NCI-H460 (cell line): ENCODE measurements around the gene CABLES2. TPM values are rescaled to one million over a fixed set of nuclear protein-coding genes. Genes with fewer than 3 reads are reported as not detected.

Experiments used
- DNase-seq: peaks from one replicate; pipeline ENCODE4 v3.0.0-alpha.2; 2016; ENCODE audit warnings: low read depth; ENCODE audit errors: extremely low read depth
- total RNA-seq: library from RNA; depleted of rRNA; stranded (reverse); fragments of >200 nt; shearing (Covaris generic); gene quantifications from 2 replicates; pipeline ENCODE4 v1.2.3, GENCODE V29; 2014

The CABLES2 gene
- total RNA-seq, 1 experiment from 2014 or later, result 2.1 TPM

DNA sequence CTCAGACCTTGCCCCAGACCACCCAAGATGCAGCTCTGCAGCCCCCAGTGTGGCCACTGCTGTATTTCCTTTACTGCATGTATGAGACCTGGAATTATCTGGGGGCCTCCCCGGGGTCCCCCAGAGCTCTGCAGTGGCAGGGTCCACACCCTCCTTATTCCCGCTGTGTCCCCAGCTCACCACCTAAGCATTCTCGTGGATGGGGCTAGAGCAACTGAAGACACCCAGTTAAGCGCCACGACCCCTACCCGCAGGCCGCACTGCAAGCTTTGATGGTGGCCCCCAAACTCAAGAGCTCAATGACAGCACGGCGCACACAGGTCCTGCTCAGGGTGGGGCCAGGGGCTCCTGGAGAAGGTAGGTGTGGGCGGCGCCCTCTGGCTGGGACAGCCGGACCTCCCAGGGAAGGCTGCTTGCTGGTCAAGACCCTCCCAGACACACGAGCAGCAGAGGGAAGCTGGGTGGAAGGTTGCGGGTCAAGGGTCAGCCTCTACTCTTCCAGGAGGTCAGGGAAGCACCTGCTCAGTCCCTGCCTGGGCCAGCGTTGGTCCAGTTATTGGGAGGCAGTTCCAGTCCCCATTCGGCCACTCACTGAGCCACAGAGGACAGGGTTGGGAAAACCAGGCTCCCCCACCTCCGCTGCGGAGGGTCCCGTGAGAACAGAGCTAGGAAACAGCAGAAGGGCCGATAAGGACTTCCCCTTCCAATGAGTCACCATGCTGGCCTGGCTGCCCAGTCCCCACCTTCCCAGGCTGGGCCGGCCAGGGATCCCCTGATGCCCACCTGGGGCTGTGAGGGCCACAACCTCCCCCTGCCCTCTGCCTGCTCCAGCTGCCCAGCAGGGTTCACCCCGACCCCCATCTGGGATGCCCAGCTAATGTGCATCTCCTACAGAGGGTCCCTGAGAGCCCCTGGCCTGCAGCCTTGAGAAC lies 42.9 kb downstream of the CABLES2 start:
- DNase-seq, result no peak

DNA sequence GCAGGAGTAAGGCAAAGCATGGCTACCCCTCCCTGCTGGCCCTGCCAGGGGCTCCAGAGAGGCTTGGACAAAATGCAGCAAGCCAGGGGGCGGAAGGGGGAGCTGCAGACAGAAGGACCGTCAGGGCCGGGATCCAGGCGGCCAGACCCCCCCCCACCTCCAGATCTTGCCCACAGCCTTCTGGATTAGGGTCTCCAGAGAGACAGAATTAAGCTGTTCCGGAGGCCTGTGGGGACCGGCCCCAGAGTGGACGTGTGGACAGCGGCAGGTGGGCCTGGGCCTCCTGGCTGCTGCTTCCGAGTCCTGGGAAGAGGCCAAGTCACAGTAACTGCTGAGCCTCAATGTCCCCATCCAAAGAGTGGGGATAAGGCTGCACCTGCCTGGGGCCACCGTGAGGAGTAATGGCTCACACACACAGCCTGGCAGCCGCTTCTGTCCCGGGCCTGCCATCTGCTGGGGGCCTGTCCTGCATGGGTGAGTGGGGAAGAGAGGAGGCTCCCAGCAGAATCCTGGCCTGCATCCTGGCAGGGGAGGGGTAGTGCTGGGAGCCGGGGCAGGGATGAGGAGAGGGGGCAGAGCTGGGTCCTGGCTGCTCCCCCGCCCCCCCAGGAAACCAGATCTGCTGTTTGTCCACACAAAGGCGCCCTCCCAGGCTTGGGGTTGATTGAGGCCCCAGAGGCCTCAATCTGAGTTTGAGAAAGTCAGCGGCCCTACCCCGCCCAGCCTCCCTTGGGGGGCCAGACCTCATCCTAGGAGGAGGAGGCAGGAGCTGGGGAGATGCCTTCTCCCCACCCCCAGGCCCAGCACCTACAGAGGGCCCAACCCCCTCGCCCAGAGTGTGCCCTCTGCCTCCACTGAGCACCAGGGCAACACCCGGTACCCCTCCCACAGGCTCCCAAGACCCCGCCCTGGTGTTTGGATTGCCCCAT lies 43.8 kb downstream of the CABLES2 start:
- DNase-seq, result no peak

DNA sequence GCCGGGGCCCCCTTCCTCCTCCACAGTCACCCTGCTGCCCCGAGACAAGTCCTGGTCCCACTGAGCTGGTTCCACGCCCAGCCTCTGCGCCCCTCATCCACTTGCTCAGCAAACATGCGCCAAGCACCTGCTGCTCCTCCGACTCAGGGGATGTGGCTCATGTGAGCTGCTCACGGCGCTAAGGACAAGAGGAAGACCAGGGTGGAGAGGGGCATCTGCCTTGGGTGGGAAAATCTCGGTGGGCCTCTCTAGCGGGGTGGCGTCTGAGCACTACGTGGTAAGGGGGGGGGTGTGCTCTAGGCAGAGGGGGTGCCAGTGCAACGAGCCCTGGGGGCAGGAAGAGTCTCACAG lies 44.5 kb downstream of the CABLES2 start:
- no peak for DNase-seq

DNA sequence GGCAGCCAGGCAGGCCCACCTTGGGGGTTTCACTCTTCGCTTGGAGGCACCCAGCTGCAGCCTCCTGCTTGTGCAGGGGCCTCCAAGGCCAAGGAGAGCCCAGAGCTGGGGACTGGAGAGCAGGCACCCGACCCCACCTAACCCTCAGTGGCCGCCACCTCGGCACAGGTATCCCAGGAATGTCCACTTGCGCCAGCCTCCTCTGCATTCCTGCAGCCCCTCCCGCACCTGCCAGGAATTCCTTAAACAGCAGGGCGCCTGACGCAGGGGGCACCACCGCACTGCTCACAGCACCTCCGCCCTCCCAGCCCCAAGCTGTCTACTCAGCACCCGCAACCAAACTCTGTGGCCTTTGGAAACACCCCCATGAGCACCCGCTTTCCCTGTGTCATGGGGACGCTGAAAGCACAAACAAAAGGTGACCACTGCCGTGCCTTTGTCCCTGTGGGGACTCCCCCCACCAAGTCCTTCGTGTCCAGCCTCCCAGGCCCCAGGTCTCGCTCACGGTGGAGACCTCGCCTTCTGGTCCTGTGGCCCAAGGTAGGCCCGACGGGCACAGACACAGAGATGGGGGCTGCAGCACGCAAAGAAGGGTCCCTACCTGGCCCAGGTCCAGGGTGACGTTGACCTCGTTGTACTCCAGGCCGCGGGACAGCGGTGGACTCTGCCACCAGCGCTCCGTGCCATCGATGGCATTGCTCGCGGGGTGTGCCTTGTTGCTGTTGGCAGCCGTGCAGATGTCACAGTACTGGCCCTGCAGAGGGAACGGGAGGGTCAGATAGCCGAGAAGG lies 45.1 kb downstream of the CABLES2 start:
- no peak for DNase-seq

DNA sequence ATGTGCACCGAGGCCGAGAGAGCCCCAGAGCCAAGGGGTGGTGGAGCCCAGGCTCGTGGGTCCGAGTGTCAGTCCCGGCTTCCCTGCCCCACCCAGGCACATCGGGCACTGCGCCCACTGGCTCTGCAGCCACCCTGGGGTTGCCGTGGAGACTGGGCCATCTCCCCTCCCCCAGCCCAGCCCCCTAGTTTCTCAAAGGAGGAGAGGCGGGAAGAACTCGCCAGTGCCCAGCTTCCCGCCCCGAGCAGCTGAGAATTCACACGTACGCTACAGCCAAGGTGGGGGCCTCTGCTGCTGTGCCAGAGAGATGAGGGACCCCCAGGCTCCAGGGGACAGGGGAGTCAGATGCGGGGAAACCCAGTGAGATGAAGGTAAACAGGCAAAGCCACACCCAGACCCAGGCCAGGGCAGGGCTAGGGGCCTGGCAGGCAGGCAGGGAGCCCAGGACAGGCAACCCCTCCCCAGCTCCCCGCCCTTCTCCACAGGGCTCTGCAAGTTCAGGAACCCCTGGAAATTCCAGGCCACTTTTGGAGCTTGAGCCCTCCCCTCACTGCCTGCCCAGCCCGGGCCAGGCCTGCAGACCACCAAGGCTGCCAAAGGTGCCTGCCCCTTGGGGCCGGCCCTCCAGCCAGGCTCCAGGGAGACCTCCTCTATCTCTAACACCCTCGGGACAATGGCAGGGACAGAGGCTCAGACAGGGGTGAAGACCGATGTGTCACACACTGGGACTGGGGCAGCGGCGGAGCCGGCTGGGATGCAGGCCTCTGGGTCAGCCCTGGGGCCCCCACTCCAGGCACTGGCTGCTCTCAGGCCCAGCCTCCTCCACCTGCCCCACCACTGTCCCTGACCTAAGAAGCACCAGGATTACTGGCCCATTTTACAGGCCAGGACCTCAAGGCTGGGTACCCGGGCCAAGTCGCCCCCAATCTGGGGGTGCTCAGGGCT lies 46.0 kb downstream of the CABLES2 start:
- DNase-seq, result peak; percentile 83

DNA sequence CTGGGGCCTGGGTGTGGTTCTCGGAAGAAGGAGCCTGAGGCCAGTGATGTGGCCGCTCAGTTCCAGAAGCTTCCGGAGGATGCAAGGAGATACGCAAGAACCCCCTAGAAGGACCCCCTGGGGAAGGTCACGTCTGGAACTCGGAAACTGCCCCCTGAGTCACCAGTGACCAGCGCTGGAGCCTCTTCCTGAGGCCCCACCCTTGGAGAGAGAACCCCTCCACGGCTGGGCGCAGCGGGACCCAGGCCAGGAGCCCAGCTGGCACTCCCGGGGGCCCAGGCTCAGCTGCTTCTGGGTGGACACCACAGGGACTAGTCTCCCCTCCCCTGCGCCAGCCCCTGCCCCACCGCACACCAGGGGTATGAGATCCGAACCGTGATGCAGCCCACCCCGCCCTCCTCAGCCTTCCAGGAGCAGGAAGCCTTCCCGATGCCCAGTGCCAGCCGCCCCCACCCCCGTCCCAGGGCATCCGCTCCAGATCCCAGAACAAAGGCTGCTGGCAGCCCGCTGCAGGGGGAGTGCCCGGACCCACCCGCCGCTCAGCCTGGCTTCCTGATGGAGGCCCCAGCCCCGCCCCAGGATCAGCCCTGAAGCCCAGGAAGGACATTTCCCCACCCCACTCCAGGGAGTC lies 47.5 kb downstream of the CABLES2 start:
- DNase-seq, result peak; percentile 99

DNA sequence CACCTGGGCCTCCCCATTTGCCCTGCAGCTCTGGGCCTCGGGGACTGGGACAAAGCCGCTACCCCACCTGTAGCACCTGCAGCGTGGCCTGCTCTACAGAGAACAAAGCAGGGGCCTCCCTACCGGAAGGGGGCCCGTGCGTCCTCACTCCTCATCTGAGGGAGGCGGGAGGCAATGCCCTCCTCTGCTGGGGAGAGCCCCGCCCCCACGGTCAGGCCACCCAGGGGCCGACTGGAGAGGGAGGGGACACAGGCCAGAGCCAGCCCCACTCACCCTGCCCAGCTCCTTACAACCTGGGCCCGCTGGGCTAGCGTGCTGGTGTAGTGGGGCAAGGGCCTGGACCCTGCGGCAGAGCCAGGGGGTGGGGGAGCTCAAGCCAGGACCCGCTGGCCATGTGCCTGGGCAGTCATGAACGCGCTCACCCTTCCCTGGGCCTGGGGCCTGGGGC lies 48.0 kb downstream of the CABLES2 start:
- DNase-seq, result no peak

DNA sequence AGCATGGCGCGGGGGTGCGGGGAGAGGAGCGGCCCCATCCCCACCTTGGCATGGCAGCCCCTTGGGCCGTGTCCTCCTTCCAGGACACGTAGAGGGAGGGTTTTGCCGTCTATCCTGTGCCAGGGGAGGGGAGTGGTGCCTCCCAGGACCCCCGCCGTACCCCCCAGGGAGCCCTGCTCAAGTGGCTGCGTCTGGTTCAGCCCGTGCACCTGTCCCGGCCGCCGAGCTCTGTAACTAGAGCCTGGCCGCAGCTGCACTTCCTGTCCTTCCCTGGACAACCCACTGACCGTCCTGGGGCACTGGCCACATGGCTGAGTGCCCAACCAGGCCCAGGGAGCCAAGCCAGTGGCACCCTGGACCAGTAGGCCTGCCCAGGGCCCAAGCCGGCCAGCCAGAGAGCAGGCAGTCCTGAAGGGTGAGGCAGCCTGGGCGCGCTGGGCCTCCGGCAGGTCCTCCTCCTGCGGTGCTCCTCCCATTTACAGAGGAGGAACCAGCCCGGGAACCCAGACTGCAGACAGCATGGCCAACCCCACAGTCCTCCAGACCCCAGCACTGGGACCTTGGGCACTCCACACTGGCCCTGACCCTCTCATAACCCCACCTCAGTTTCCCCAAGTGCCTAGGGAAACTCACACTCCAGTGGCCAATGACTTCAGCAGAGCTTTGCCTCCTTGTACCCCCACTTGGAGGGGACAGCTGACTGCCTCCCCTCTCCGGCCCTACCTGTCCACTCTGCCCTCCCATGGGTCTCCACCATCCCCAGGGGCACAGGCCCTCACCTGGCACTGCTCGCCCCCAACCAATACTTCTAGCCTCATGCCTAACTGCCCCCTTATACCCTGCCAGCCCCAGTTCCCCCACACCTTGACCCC lies 48.7 kb downstream of the CABLES2 start:
- no peak for DNase-seq

DNA sequence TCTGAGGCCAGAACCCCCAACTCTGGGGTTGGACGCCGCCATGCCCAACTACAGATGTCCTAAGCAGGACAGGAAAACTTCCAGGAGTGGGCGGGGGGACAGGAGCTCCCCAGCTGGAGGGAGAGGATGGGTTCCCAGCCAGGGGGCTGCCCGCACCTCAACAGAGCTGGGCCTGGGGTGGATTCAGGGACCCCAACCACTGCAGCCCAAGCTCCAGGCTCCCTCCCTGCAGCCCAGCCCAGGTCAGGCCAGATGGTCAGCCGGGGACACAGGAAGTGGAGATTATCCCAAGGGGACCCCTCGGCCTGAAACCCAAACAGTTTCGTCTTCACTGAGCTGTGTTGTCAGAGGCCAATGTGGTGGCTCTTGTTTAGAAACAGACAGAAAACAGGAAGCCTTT lies 49.4 kb downstream of the CABLES2 start:
- no peak for DNase-seq

DNA sequence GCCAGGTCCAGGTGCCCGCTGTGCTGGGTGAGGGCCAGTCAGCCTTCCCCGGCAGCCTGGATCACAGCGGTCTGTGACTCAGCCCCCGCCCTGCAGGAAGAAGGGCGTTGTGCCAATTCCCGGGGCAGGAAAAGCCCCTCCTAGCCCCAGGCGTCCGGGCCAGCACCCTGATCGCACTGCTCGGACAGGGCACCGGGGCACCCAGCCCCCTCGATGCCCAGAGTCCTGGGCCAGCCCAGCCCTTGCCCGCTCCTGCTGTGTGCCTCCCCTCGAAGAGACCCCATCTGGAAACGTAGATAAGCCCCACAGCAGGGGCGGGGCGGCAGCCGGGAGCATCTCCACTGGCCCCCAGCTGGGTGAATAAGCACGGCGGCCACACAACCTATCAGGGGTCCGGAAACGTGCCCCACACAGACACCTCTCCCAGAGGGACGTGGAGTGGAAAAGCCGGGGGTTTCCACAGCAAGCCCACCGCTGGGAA lies 49.9 kb downstream of the CABLES2 start:
- no peak for DNase-seq

DNA sequence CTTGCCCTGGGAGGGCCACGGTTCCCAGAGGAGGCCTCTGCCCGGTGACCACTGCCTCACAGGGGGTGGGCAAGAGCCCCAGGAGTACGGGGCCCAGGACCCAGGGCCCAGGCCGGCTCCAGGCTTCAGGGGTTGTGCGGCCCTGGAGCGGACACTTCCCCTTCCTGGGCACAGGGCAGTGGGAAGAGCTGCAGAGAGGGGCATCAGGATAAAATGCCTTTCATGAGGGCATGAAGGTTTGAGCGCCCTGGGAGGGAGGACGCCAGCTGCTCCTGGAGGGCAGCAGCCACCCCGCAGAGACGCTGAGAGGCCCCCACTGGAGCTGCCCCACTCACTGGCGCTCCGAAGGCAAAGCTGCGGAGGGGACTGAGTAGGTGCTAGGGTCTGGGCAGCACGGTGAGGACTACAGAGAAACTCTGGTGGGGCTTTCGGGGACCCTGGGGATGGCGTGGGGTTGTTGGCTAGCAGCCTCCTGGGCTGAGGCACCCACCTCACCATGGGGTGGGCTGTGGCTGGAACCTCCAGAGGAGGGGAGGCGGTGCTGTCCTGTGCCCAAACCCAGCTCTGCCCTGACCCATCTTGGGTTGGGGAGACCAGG lies 50.4 kb downstream of the CABLES2 start:
- DNase-seq, result no peak

DNA sequence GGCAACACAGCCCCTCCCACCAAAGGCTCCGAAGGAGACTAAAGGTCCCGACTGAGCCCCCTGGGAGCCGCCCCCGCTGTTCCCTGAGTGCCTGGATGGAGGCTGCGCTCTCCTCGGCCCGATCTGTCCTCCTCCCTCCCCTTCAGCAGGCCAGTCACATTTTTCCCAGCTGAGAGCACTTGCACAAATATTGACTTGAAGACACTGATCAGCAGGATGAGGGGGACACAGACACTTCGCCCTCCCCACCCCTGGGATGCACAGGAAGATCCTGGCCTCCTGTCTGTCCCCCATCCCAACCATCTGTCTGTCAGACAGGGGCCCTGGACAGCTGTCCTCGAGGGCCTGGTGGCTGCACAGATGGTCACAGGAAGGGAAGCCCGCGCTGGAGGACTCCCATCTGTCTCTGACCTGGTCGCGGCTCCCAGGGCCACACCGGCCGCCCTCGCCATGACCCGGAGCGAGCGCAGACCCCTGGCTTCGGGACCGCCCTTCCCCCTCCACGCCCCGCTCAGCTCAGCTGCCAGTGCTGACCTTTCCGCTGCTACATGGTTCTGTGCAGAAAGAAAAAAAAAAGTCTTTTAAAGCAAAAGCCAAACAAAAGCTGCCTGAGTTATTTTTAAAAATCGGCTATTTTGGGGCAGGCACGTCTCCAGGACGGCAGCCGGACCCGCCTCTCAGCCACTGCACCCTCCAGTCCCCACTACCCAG lies 51.1 kb downstream of the CABLES2 start:
- no peak for DNase-seq

DNA sequence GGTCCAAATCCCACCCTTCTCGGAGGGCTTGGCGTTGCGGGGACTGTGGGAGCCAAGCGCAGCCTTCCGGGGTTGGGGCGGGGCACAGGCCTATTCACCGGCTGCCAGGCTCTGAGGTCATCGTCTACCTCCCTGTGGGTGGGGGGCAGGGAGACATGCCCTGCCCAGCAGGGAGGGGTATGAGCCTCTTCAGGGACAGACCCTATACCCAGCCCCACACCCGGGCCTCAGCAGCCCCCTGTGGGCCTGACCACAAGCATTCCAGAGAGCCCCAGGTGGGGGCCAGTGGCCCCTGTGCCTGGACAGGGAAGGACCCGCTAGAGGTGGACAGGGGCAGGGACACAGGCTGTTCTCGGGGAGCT lies 51.6 kb downstream of the CABLES2 start:
- no peak for DNase-seq

DNA sequence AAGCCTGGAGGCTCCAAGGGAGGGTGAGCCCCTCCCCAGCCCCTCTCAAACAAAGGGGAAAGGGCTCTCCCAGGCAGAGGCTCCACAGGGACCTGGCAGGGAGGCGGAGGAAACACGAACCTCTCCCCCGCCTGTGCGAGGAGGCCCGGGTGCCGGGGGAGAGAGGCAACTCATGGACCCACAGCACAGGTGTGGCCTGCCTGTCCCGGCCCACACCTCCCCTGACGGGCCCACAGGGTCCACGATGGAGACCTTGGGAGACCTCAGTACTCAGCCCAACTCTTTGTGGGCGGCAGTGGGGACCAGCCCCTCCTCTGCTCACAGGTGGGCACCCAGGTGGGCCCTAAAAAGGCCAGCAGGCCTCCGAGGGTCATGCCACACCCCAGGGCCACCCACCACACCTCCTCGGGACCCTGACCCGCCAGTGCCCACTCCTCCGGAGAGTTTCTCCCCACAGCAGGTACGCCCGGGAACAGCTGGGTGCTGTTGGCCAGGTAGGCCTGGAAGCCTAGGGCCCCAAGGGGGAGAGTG lies 52.2 kb downstream of the CABLES2 start:
- DNase-seq, result no peak

DNA sequence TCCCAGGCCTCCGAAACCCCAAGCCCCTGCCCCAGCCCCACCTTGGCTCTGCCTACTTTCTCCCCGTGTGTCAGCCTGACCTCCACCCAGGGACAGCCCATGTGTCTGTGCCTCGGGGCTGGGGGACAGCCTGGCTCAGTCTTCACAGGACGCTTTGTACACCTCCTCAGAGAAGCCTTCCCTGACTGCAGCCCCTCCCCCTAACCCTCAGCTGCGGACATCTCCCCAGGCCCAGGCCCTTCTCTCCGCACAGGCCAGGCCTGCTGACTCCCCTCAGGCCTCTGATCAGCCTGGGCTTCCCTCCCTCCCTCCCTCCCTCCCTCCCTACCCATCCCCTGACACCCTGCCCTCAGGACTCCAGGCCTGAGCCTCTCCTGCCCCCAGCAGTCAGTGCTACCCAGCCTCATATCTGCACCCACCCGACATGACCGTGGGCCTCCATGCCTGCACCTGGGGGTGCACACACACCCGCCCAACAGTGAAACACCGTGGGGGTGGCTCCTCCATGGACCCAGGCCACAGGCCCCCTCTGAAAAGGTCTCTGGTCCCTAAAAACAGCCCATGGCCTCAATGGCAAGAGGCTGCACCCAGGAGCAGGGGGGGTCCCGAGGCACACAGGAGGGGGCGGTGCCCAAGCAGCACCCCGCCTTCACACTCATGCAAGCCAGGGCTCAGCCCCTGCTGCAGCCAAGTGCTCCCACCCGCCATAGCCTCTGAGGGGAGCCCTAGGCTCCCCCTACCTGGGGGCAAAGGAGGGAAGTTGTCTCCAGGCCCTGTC lies 52.9 kb downstream of the CABLES2 start:
- DNase-seq, result no peak
